Nucleus accumbens (tissue), 56 donors: ENCODE measurements around the gene OR7G3.

Experiments
- DNase-seq, 56 donors: peaks; one replicate each; lab custom pipeline; 2025; lab: John Stamatoyannopoulos, UW

The OR7G3 gene

GRCh38 chr19:9109959-9110358 is 16.8 kb downstream of the OR7G3 start:
- DNase-seq = no peak

- no peak for DNase-seq
Measured at GRCh38 chr19:9107375-9107774, 19.4 kb downstream of the OR7G3 start, which contains the start of gene OR7G2. TSS of gene OR7G2 (minus strand) at chr19:9107475. CDS start at chr19:9103243, 4,232 bp downstream.

- DNase-seq = no peak
Measured at GRCh38 chr19:9086761-9087160, 40.0 kb downstream of the OR7G3 start, which contains the start of gene OR1M1. TSS of gene OR1M1 (plus strand) at chr19:9087061. CDS start at chr19:9093245, 6,184 bp downstream.

GRCh38 chr19:9078651-9079050 is 48.1 kb downstream of the OR7G3 start:
- DNase-seq = no peak

- no peak for DNase-seq
Measured at GRCh38 chr19:9076901-9077300, 49.8 kb downstream of the OR7G3 start.
